ENCODE results near the gene ACAP1. TPM values are rescaled to one million over a fixed set of nuclear protein-coding genes. Genes with fewer than 3 reads are reported as not detected.

ACAP1 gene
- total RNA-seq, 1 experiment from 2014 or later = 10.9 TPM

- no TSS peak for BruUV-seq (replicated peaks)
- Histone ChIP-seq H3K4me1 (replicated peaks; ENCODE audit: insufficient read depth) (peaks cover 21% of the 10 kb centered on the region; the same call in 1 of the 2 replicates), H3K27ac (no peak overlapping the region), H3K36me3 (ENCODE audit: low read depth) (no peaks in the 10 kb centered on the region), H3K4me2 (no peak overlapping the region), H3K9me2 (ENCODE audit: insufficient read depth) (no peaks in the 10 kb centered on the region), H3K27me3 (ENCODE audit: insufficient read depth, low read depth) (no peaks in the 10 kb centered on the region), H3F3A (ENCODE audit: insufficient read depth, low read depth) (peaks cover 25% of the 10 kb centered on the region), H3K9me3 (ENCODE audit: insufficient read depth, low read depth) (no peaks in the 10 kb centered on the region), H3K79me2 (ENCODE audit: low read depth) (peaks cover 34% of the 10 kb centered on the region), H3K4me3 (no peak overlapping the region), H2AFZ (no peak overlapping the region), H4K20me1 (ENCODE audit: insufficient read depth) (peaks cover 15% of the 10 kb centered on the region)
- DNase-seq = no peak
- CTCF ChIA-PET = interaction anchor here (0.6 to 1.6 kb wide), 5 partner anchors 25 to 205 kb away, joined by 3 to 9 read pairs (median 6); partner anchors contain the start of gene POLR2A
- intact Hi-C loops (cut with micrococcal nuclease; ENCODE audit: unreplicated experiment) = loop anchor here (5.0 kb wide), 1 partner anchor 147 kb away; no protein-coding TSS in a partner anchor
- no peak for TF ChIP-seq CTCF (conservative IDR thresholded peaks at IDR 0.05)
- no peak for TF ChIP-seq EZH2 (IDR thresholded peaks at IDR 0.05; ENCODE audit: low read depth)
- POLR2A ChIA-PET (ENCODE audit: unreplicated experiment) = interaction anchor here (1.0 kb wide), 1 partner anchor 48 kb away, joined by 4 read pairs; the partner anchor contains the start of gene TMEM256
Observed at GRCh38 chr17:7355573-7355972, 19.2 kb downstream of the ACAP1 start.

- H2AFZ ChIP-seq = no peak overlapping the region
- ChIA-PET POLR2A (ENCODE audit: unreplicated experiment) (interaction anchor here (0.6 to 1.0 kb wide), 3 partner anchors 48 to 358 kb away, joined by 3 to 6 read pairs (median 4); partner anchors contain the start of gene TMEM256), CTCF (interaction anchor here (0.6 to 1.6 kb wide), 5 partner anchors 85 to 320 kb away, joined by 3 to 6 read pairs (median 3); partner anchors contain the start of genes POLR2A and SLC16A13)
- H3K4me3 ChIP-seq = no peak overlapping the region
- no peaks in the 10 kb centered on the region for H3K9me3 ChIP-seq (ENCODE audit: insufficient read depth, low read depth)
- H3K9me2 ChIP-seq (ENCODE audit: insufficient read depth) = no peaks in the 10 kb centered on the region
- peaks cover 21% of the 10 kb centered on the region; the same call in 1 of the 2 replicates for H3K4me1 ChIP-seq (replicated peaks; ENCODE audit: insufficient read depth)
- H3K27ac ChIP-seq = no peak overlapping the region
- no peaks in the 10 kb centered on the region for H3K27me3 ChIP-seq (ENCODE audit: insufficient read depth, low read depth)
- peaks cover 28% of the 10 kb centered on the region for H3K79me2 ChIP-seq (ENCODE audit: low read depth)
- peaks cover 15% of the 10 kb centered on the region for H4K20me1 ChIP-seq (ENCODE audit: insufficient read depth)
- peaks cover 20% of the 10 kb centered on the region for H3F3A ChIP-seq (ENCODE audit: insufficient read depth, low read depth)
- intact Hi-C loops (cut with micrococcal nuclease; ENCODE audit: unreplicated experiment) = loop anchor here (1.0 to 5.0 kb wide), 5 partner anchors 25 to 333 kb away; partner anchors contain the start of genes SENP3, TMEM102, TNK1 and WRAP53
- DNase-seq = peak; percentile 58 to 92
- peak overlapping the region; percentile 50; the same call in 1 of the 2 replicates for H3K4me2 ChIP-seq
- no TSS peak for BruUV-seq (replicated peaks)
- H3K36me3 ChIP-seq (ENCODE audit: low read depth) = no peaks in the 10 kb centered on the region
- TF ChIP-seq CTCF (conservative IDR thresholded peaks at IDR 0.05) (peak; percentile 77), EZH2 (IDR thresholded peaks at IDR 0.05; ENCODE audit: low read depth) (no peak)
Observed at GRCh38 chr17:7356072-7356549, 19.8 kb downstream of the ACAP1 start.

DNA sequence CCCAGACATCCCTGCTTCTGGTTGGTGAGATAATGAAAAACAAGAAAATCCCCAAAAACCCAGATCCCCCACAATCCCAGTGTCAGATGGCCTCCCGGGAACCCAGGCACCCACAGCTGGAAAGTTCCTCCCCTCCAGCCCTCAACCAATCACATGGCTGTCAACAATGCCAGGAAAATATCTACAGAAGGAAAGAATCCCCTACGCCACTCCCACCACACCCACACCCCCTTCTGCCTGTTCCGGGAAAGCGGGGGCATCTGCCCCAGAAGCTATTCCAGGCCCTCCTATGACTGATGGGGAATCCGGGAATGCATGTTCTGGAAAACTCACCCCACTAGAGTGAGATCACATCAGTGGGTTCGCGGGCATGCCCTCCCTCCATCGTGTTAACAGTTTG, 20.4 kb downstream of the ACAP1 start:
- Histone ChIP-seq H4K20me1 (ENCODE audit: insufficient read depth) (peaks cover 15% of the 10 kb centered on the region), H3K9me2 (ENCODE audit: insufficient read depth) (no peaks in the 10 kb centered on the region), H3K9me3 (ENCODE audit: insufficient read depth, low read depth) (no peaks in the 10 kb centered on the region), H3K4me1 (replicated peaks; ENCODE audit: insufficient read depth) (peaks cover 21% of the 10 kb centered on the region; the same call in 1 of the 2 replicates), H3K4me3 (no peak overlapping the region), H3K4me2 (no peak overlapping the region), H3K27me3 (ENCODE audit: insufficient read depth, low read depth) (no peaks in the 10 kb centered on the region), H3K27ac (no peak overlapping the region), H3F3A (ENCODE audit: insufficient read depth, low read depth) (peaks cover 16% of the 10 kb centered on the region; the same call in 1 of the 2 replicates), H3K79me2 (ENCODE audit: low read depth) (peaks cover 25% of the 10 kb centered on the region), H2AFZ (no peak overlapping the region), H3K36me3 (ENCODE audit: low read depth) (no peaks in the 10 kb centered on the region)
- intact Hi-C loops (cut with micrococcal nuclease; ENCODE audit: unreplicated experiment) = loop anchor here (1.0 to 5.0 kb wide), 5 partner anchors 24 to 332 kb away; partner anchors contain the start of genes SENP3, TMEM102, TNK1 and WRAP53
- TF ChIP-seq CTCF (conservative IDR thresholded peaks at IDR 0.05) (no peak), EZH2 (IDR thresholded peaks at IDR 0.05; ENCODE audit: low read depth) (no peak)
- BruUV-seq (replicated peaks) = no TSS peak
- DNase-seq = no peak
- CTCF ChIA-PET = interaction anchor here (0.7 to 1.1 kb wide), 2 partner anchors 151 to 321 kb away, joined by 3 read pairs; partner anchors contain the start of gene SLC16A13
- POLR2A ChIA-PET (ENCODE audit: unreplicated experiment) = interaction anchor here (0.6 kb wide), 2 partner anchors 203 to 357 kb away, joined by 3 to 6 read pairs; no protein-coding TSS in a partner anchor

Measured in PC-9 (cell line).